Endothelial cell of umbilical vein (primary cell): ENCODE data around the gene MAML3. TPM values are rescaled to one million over a fixed set of nuclear protein-coding genes. Genes with fewer than 3 reads are reported as not detected.

ENCODE experiments used
- BruUV-seq: library from RNA; stranded (reverse); fragments of 400-500 nt; replicated peaks from 2 replicates; lab custom pipeline; 2021; lab: Mats Ljungman, UMichigan
- CTCF ChIA-PET: fragments of 300-600, 350-600 bp; sonication (Branson Sonifier 250); formaldehyde crosslinking; loops from one replicate; lab custom pipeline; 2021; ENCODE audit warnings: antibody characterized with exemption, inconsistent platforms; lab: Charles Lee
- POLR2A ChIA-PET: fragments of 300-600, 350-600 bp; sonication (Branson Sonifier 250); formaldehyde crosslinking; loops from one replicate; lab custom pipeline; 2021; ENCODE audit warnings: antibody characterized with exemption, inconsistent platforms; lab: Charles Lee
- DNase-seq: peaks from one replicate; pipeline ENCODE4 v3.0.0-alpha.2; 2011; ENCODE audit warnings: low read depth, low spot score
- FAIRE-seq: peaks from 2 replicates; lab custom pipeline; 2011; peaks lifted over from hg19 to GRCh38; lab: Jason Lieb, UNC
- H2AFZ ChIP-seq: 2 replicates; pipeline ENCODE4 v1.6.0; 2012; ENCODE audit warnings: low read depth, low read length, control low read depth, inconsistent platforms
- H3K27ac ChIP-seq: 2 replicates; pipeline ENCODE4 v1.5.1; 2011; ENCODE audit warnings: low read depth, mild to moderate bottlenecking, control low read depth, low read length, moderate library complexity; ENCODE audit not compliant: insufficient read depth
- H3K27me3 ChIP-seq, 2 experiments: 2 replicates each; pipeline versions ENCODE4 v1.6.0 to v1.6.1; 2011; ENCODE audit warnings: low read length in 2 of 2, mixed read lengths in 1 of 2; ENCODE audit not compliant: control insufficient read depth in 2 of 2, insufficient read depth in 2 of 2
- H3K36me3 ChIP-seq, 2 experiments: 2 replicates in 1 of 2; 3 replicates in 1 of 2; pipeline ENCODE4 v1.5.1; 2011; ENCODE audit warnings: low read length in 2 of 2, mild to moderate bottlenecking in 1 of 2, moderate library complexity in 1 of 2; ENCODE audit not compliant: control insufficient read depth in 2 of 2, insufficient read depth in 2 of 2; ENCODE audit errors: extremely low read depth in 1 of 2
- H3K4me1 ChIP-seq: 3 replicates; pipeline ENCODE4 v1.5.1; 2011; ENCODE audit warnings: mild to moderate bottlenecking, low read length; ENCODE audit not compliant: control insufficient read depth, insufficient read depth; ENCODE audit errors: extremely low read depth
- H3K4me2 ChIP-seq: 2 replicates; pipeline ENCODE4 v1.6.1; 2011; ENCODE audit warnings: low read length, control low read depth, mixed read lengths; ENCODE audit not compliant: insufficient read depth
- H3K4me3 ChIP-seq, 3 experiments: fragments of 200-600 bp in 1 of 3; sonication (generic), shearing (Covaris generic) in 1 of 3; replicated peaks in 1 of 3; 2 replicates each; pipeline ENCODE4 v1.5.1; 2011 to 2016; ENCODE audit warnings: control low read depth in 3 of 3, low read length in 3 of 3, mild to moderate bottlenecking in 2 of 3, inconsistent platforms in 1 of 3, low read depth in 1 of 3, moderate library complexity in 1 of 3; ENCODE audit not compliant: insufficient read depth in 1 of 3
- H3K79me2 ChIP-seq: 2 replicates; pipeline ENCODE4 v1.6.0; 2012; ENCODE audit warnings: low read length, inconsistent platforms; ENCODE audit not compliant: control insufficient read depth, insufficient read depth
- H3K9ac ChIP-seq: replicated peaks from 2 replicates; pipeline ENCODE3; 2011; ENCODE audit warnings: low read length, control low read depth; ENCODE audit not compliant: insufficient read depth; ENCODE audit errors: extremely low read depth
- H3K9me1 ChIP-seq: replicated peaks from 3 replicates; pipeline ENCODE4 v1.6.0; 2011; ENCODE audit warnings: mild to moderate bottlenecking, low read length; ENCODE audit not compliant: control insufficient read depth, insufficient read depth; ENCODE audit errors: extremely low read depth
- H3K9me3 ChIP-seq: replicated peaks from 2 replicates; pipeline ENCODE4 v1.5.1; 2012; ENCODE audit warnings: low read length, inconsistent platforms; ENCODE audit not compliant: control insufficient read depth, insufficient read depth
- H4K20me1 ChIP-seq: replicated peaks from 2 replicates; pipeline ENCODE3; 2011; ENCODE audit warnings: mild to moderate bottlenecking, low read length; ENCODE audit not compliant: control insufficient read depth, insufficient read depth; ENCODE audit errors: extremely low read depth
- EZH2 ChIP-seq: IDR thresholded peaks from 2 replicates; pipeline ENCODE4 v1.6.1; 2012; ENCODE audit warnings: borderline replicate concordance, low read depth, mild to moderate bottlenecking, moderate library complexity, low read length, inconsistent platforms; ENCODE audit not compliant: severe bottlenecking
- FOS ChIP-seq: IDR thresholded peaks from 2 replicates; pipeline ENCODE4 v1.6.1; 2011; ENCODE audit warnings: mild to moderate bottlenecking, low read length, moderate library complexity, borderline replicate concordance; ENCODE audit not compliant: insufficient read depth
- GATA2 ChIP-seq: IDR thresholded peaks from 2 replicates; pipeline ENCODE4 v1.7.0; 2011; ENCODE audit warnings: low read depth, mild to moderate bottlenecking, moderate library complexity, mixed read lengths, low read length; ENCODE audit not compliant: insufficient read length, insufficient read depth
- JUN ChIP-seq: IDR thresholded peaks from 2 replicates; pipeline ENCODE4 v1.6.1; 2011; ENCODE audit warnings: borderline replicate concordance, low read depth; ENCODE audit not compliant: insufficient read length, insufficient read depth
- MYC ChIP-seq: IDR thresholded peaks from one replicate; pipeline ENCODE4 v1.6.1; 2011; ENCODE audit warnings: mild to moderate bottlenecking, low read depth, low read length
- POLR2A ChIP-seq: IDR thresholded peaks from 2 replicates; pipeline ENCODE4 v1.6.1; 2012; ENCODE audit warnings: low read depth, mild to moderate bottlenecking, control low read depth, low read length
- POLR2AphosphoS5 ChIP-seq: IDR thresholded peaks from 2 replicates; pipeline ENCODE4 v1.6.1; 2012; ENCODE audit warnings: low read depth, mild to moderate bottlenecking, control low read depth, low read length, moderate library complexity; ENCODE audit not compliant: insufficient read depth
- dilution Hi-C: fragments of 300-500 bp; cut with MboI; formaldehyde crosslinking; loops from one replicate; pipeline ENCODE4 v1.15.0; 2019; ENCODE audit warnings: low sequenced_read_pairs; ENCODE audit not compliant: extremely low pct_ligation_motif_present
- intact Hi-C: fragments of 100-400 bp; cut with micrococcal nuclease; formaldehyde crosslinking; loops from one replicate; pipeline ENCODE4 v1.10.0; 2022
- polyA plus RNA-seq, 4 experiments: library from polyadenylated mRNA; depleted of rRNA in 3 of 4; stranded (reverse) in 3 of 4; unstranded in 1 of 4; fragments of >200 nt; gene quantifications; 2 replicates each; pipeline versions ENCODE4 v1.2.1 to v1.2.3, GENCODE V29; 2011 to 2012; ENCODE audit warnings: missing spikeins in 1 of 4
- total RNA-seq: library from RNA; stranded (reverse); gene quantifications from 2 replicates; pipeline ENCODE4 v1.2.3, GENCODE V29; 2021
- TF ChIP-seq, protein P1 (sequence below): IDR thresholded peaks from 2 replicates; pipeline ENCODE4 v1.6.1; 2011; ENCODE audit not compliant: insufficient read depth, insufficient read length
- TF ChIP-seq, protein P2 (sequence below), 2 donors: IDR thresholded peaks; 1 replicate in 1 of 2; 2 replicates in 1 of 2; pipeline ENCODE4 v1.5.1; 2011; ENCODE audit warnings: low read length in 2 of 2, mild to moderate bottlenecking in 2 of 2, moderate library complexity in 2 of 2, control low read depth in 1 of 2, inconsistent platforms in 1 of 2, low read depth in 1 of 2; ENCODE audit not compliant: insufficient read depth in 1 of 2; ENCODE audit errors: extremely low read depth in 1 of 2

Gene MAML3
- total and polyA plus RNA-seq, 2 donors (not counting 3 experiments of a cell fraction or from before 2014, with no cell fraction given) = 14.0 to 20.3 TPM

DNA sequence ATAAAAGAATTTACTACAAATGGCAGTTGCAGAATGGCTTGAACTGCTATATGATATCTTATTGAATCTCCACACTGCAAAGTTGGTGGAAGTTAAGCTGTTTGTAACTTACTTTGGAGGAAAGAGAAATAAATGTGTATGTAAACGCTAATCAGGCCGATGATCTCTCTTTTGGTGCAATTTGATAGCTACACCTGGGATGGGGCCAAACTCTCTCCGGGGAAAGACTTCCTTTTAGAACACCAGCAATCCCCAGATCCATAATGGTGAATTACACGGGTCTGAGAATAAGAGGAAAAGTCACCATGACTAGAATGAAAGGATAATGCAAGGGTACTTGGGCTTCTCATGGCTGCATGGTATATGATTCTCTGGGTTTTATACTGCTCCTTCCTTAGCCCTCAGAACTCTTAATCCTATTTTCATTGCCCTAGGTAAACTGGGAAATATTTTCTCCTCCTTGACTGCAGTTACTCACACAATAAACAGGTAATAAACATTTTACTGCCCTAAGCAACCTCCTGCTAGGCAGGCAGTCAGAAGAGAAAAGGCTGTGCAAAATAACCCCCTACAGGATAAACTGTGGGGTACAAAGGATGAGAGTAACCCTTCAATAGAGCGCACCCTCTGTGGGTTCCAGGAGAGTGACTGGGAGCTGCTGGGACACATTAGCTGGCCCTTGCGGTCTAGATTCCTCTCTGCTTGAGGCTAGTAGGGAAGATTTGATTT is 379.1 kb downstream of the MAML3 start:
- BruUV-seq = no TSS peak
- Histone ChIP-seq H4K20me1 (no peaks in the 10 kb centered on the region), H3K4me2 (no peak overlapping the region), H3K9me3 (no peaks in the 10 kb centered on the region), H3K27me3 (no peaks in the 10 kb centered on the region), H3K4me1 (peaks cover 13% of the 10 kb centered on the region), H3K36me3 (no peaks in the 10 kb centered on the region), H3K27ac (no peak overlapping the region), H2AFZ (no peak overlapping the region), H3K4me3 (no peak overlapping the region), H3K9me1 (no peaks in the 10 kb centered on the region), H3K9ac (no peak overlapping the region), H3K79me2 (no peaks in the 10 kb centered on the region)
- CTCF ChIA-PET = interaction anchor here (1.4 to 1.6 kb wide), 2 partner anchors 11 to 18 kb away, joined by 3 to 6 read pairs; no protein-coding TSS in a partner anchor
- no peak for FAIRE-seq
- no peak for TF ChIP-seq POLR2AphosphoS5
- TF ChIP-seq GATA2 = no peak
- TF ChIP-seq, protein P1, sequence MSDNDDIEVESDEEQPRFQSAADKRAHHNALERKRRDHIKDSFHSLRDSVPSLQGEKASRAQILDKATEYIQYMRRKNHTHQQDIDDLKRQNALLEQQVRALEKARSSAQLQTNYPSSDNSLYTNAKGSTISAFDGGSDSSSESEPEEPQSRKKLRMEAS = no peak
- no peak for TF ChIP-seq MYC
- dilution Hi-C loops (no loop called here), intact Hi-C loops (no loop called here)
- POLR2A ChIA-PET = no interaction called here
- DNase-seq = no peak

DNA sequence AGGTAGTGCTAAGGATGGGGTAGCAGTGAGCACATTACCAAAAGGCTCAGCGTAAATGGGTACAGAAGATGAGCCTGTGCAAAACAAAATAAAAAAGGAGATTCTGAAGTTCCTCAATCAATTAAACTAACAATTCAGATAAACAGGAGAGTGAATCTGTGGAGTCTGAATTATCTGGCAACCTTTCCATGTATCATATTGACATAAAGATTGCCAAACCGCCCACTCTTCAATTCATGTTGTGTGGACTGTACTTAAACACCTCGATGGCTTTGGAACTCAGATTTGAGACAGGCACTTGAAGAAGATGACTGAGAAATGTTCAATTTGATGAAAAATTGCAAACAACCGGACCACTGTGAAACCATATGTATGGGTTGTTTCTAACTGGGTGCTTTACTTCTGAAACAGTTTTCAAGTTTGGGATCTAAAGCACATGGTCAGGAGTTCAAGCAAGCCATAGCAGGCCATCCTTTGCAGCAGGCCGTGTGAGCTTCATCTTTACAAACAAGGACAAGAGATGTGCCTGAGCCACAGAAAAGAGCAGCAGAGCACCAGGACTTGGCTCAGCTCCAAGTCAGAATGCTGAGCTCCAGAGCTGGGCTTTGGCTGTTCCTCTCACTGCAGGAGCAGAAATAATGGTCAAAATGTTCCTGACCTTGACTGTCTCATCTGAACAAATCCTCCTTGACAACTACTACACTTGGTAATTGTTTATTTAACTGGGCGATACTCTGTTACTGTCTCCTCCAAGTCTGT is 380.2 kb downstream of the MAML3 start:
- H2AFZ ChIP-seq = no peak overlapping the region
- peaks cover 13% of the 10 kb centered on the region for H3K4me1 ChIP-seq
- no peak overlapping the region for H3K4me3 ChIP-seq
- no peaks in the 10 kb centered on the region for H3K27me3 ChIP-seq
- ChIA-PET CTCF (no interaction called here), POLR2A (no interaction called here)
- intact Hi-C loops (no loop called here), dilution Hi-C loops (no loop called here)
- no peak overlapping the region for H3K27ac ChIP-seq
- BruUV-seq = no TSS peak
- no peak overlapping the region for H3K4me2 ChIP-seq
- TF ChIP-seq FOS (no peak), EZH2 (no peak), POLR2AphosphoS5 (no peak), JUN (no peak), MYC (no peak), POLR2A (no peak), GATA2 (no peak)
- TF ChIP-seq, protein P1 = no peak
- TF ChIP-seq, protein P2, sequence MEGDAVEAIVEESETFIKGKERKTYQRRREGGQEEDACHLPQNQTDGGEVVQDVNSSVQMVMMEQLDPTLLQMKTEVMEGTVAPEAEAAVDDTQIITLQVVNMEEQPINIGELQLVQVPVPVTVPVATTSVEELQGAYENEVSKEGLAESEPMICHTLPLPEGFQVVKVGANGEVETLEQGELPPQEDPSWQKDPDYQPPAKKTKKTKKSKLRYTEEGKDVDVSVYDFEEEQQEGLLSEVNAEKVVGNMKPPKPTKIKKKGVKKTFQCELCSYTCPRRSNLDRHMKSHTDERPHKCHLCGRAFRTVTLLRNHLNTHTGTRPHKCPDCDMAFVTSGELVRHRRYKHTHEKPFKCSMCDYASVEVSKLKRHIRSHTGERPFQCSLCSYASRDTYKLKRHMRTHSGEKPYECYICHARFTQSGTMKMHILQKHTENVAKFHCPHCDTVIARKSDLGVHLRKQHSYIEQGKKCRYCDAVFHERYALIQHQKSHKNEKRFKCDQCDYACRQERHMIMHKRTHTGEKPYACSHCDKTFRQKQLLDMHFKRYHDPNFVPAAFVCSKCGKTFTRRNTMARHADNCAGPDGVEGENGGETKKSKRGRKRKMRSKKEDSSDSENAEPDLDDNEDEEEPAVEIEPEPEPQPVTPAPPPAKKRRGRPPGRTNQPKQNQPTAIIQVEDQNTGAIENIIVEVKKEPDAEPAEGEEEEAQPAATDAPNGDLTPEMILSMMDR (IDR thresholded peaks at IDR 0.05; ENCODE audit: extremely low read depth in 1 of 2, insufficient read depth in 1 of 2, low read depth in 1 of 2, low read length in 2 of 2) = no peak
- no peaks in the 10 kb centered on the region for H3K9me3 ChIP-seq
- no peaks in the 10 kb centered on the region for H3K9me1 ChIP-seq
- H3K36me3 ChIP-seq = no peaks in the 10 kb centered on the region
- H4K20me1 ChIP-seq = no peaks in the 10 kb centered on the region
- FAIRE-seq (no peak), DNase-seq (no peak)
- no peak overlapping the region for H3K9ac ChIP-seq
- no peaks in the 10 kb centered on the region for H3K79me2 ChIP-seq
